OCI-LY3 (cell line): ENCODE data around the gene RFX7.

Experiments used
- H2AFZ ChIP-seq: fragments of 200-600, 300-600 bp; shearing (Covaris generic); 2 replicates; pipeline ENCODE4 v1.6.0; 2014; ENCODE audit warnings: antibody characterized with exemption, low read depth, low read length
- H3K27ac ChIP-seq: fragments of 200-600, 300-600 bp; sonication (generic); 2 replicates; pipeline ENCODE4 v1.5.1; 2014; ENCODE audit warnings: mild to moderate bottlenecking, low read length, moderate library complexity, mixed read lengths
- H3K27me3 ChIP-seq: fragments of 200-600, 300-600 bp; sonication (generic); 2 replicates; pipeline ENCODE4 v1.6.1; 2014; ENCODE audit warnings: low read depth, low read length, mixed read lengths
- H3K36me3 ChIP-seq: fragments of 200-600, 300-600 bp; sonication (generic); replicated peaks from 2 replicates; pipeline ENCODE3; 2014; ENCODE audit warnings: low read depth, low read length, mixed read lengths
- H3K4me1 ChIP-seq: fragments of 300-600, 200-600 bp; sonication (generic); 2 replicates; pipeline ENCODE4 v1.6.1; 2014; ENCODE audit warnings: low read length, mixed read lengths
- H3K4me2 ChIP-seq: fragments of 200-600, 300-600 bp; sonication (generic); 2 replicates; pipeline ENCODE4 v1.6.1; 2014; ENCODE audit warnings: low read length, mixed read lengths
- H3K4me3 ChIP-seq: fragments of 300-600, 200-600 bp; sonication (generic); 2 replicates; pipeline ENCODE4 v1.5.1; 2014; ENCODE audit warnings: antibody characterized with exemption, mild to moderate bottlenecking, low read length, moderate library complexity
- H3K79me2 ChIP-seq: fragments of 300-600, 200-600 bp; shearing (Covaris generic); 2 replicates; pipeline ENCODE4 v1.6.1; 2014; ENCODE audit warnings: mild to moderate bottlenecking, low read length, mixed read lengths
- H3K9ac ChIP-seq: fragments of 300-600, 200-600 bp; shearing (Covaris generic); 2 replicates; pipeline ENCODE4 v1.6.0; 2014; ENCODE audit warnings: mild to moderate bottlenecking, low read length, moderate library complexity
- H3K9me3 ChIP-seq: fragments of 200-600, 300-600 bp; shearing (Covaris generic); 2 replicates; pipeline ENCODE4 v1.6.1; 2014; ENCODE audit warnings: low read length, mixed read lengths; ENCODE audit not compliant: insufficient read depth
- H4K20me1 ChIP-seq: fragments of 200-600, 300-600 bp; sonication (generic); 2 replicates; pipeline ENCODE4 v1.6.1; 2016; ENCODE audit warnings: low read length, mixed read lengths; ENCODE audit not compliant: insufficient read depth
- CTCF ChIP-seq: fragments of 200-600, 300-600 bp; sonication (generic); IDR thresholded peaks from 2 replicates; pipeline ENCODE4 v1.5.1; 2014; ENCODE audit warnings: antibody characterized with exemption, low read length, low read depth
- EZH2phosphoT487 ChIP-seq: fragments of 200-600 bp; shearing (Covaris generic); IDR thresholded peaks from 2 replicates; pipeline ENCODE4 v1.6.1; 2018; ENCODE audit warnings: antibody characterized with exemption, mixed run types, low read depth

The RFX7 gene

GRCh38 chr15:56208641-56209155, 35.0 kb downstream of the RFX7 start:
- no peak overlapping the region for H3K4me2 ChIP-seq
- TF ChIP-seq CTCF: no peak
- no peak for TF ChIP-seq EZH2phosphoT487
- H2AFZ ChIP-seq: no peak overlapping the region
- peaks cover 64% of the 10 kb centered on the region for H3K79me2 ChIP-seq
- peaks cover 64% of the 10 kb centered on the region for H4K20me1 ChIP-seq
- H3K4me3 ChIP-seq: no peak overlapping the region
- H3K4me1 ChIP-seq: peaks cover 43% of the 10 kb centered on the region
- no peak overlapping the region for H3K27ac ChIP-seq
- no peak overlapping the region for H3K9ac ChIP-seq
- H3K27me3 ChIP-seq: no peaks in the 10 kb centered on the region
- peaks cover 12% of the 10 kb centered on the region for H3K36me3 ChIP-seq
- no peaks in the 10 kb centered on the region for H3K9me3 ChIP-seq

GRCh38 chr15:56208185-56208584, 35.5 kb downstream of the RFX7 start:
- no peaks in the 10 kb centered on the region for H3K27me3 ChIP-seq
- TF ChIP-seq CTCF: no peak
- no peak for TF ChIP-seq EZH2phosphoT487
- H3K4me3 ChIP-seq: no peak overlapping the region
- H3K9ac ChIP-seq: no peak overlapping the region
- peaks cover 66% of the 10 kb centered on the region for H3K79me2 ChIP-seq
- no peak overlapping the region for H3K27ac ChIP-seq
- H4K20me1 ChIP-seq: peaks cover 69% of the 10 kb centered on the region
- peaks cover 43% of the 10 kb centered on the region for H3K4me1 ChIP-seq
- H2AFZ ChIP-seq: no peak overlapping the region
- H3K36me3 ChIP-seq: peaks cover 12% of the 10 kb centered on the region
- no peak overlapping the region for H3K4me2 ChIP-seq
- H3K9me3 ChIP-seq: no peaks in the 10 kb centered on the region

DNA sequence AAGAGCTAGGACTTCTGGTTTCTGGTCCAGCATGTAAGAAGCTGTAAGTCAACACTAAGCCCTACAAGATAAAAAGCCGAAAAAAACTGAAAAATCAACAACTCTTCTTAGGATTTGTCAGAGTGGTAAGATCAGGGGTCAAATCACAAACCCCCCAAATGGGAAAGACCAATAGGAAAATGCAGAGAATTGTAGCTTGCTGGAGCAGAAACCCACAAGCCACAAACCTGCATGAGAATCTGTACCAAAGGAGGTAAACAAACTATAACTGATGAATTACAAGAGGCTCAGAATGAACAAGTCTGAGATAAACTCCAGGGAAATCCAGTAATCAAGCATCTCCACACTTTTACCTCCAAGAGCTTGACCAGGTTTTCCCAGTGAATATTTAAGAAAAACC, 36.0 kb downstream of the RFX7 start:
- Histone ChIP-seq H3K79me2 (peaks cover 66% of the 10 kb centered on the region), H4K20me1 (peaks cover 74% of the 10 kb centered on the region), H2AFZ (no peak overlapping the region), H3K4me1 (peaks cover 43% of the 10 kb centered on the region), H3K4me3 (no peak overlapping the region), H3K27ac (no peak overlapping the region), H3K4me2 (peak overlapping the region; percentile 61), H3K27me3 (no peaks in the 10 kb centered on the region), H3K36me3 (peaks cover 12% of the 10 kb centered on the region), H3K9me3 (no peaks in the 10 kb centered on the region), H3K9ac (no peak overlapping the region)
- no peak for TF ChIP-seq EZH2phosphoT487
- no peak for TF ChIP-seq CTCF

GRCh38 chr15:56207092-56207491, 36.6 kb downstream of the RFX7 start:
- Histone ChIP-seq H3K27ac (no peak overlapping the region), H3K9ac (no peak overlapping the region), H4K20me1 (peaks cover 80% of the 10 kb centered on the region), H3K36me3 (peaks cover 10% of the 10 kb centered on the region), H3K27me3 (no peaks in the 10 kb centered on the region), H3K4me2 (peak overlapping the region; percentile 61), H2AFZ (no peak overlapping the region), H3K79me2 (peaks cover 71% of the 10 kb centered on the region), H3K4me3 (no peak overlapping the region; the same call in 1 of the 2 replicates), H3K9me3 (no peaks in the 10 kb centered on the region), H3K4me1 (peaks cover 43% of the 10 kb centered on the region)
- TF ChIP-seq CTCF (no peak), EZH2phosphoT487 (no peak)
